Muscle layer of duodenum (tissue), 2 donors: ENCODE measurements around the gene MYEOV.

Experiments used
- H3K27ac ChIP-seq: one replicate; pipeline ENCODE4 v1.7.0; 2013; ENCODE audit warnings: mild to moderate bottlenecking, low read length
- H3K27me3 ChIP-seq: one replicate; pipeline ENCODE4 v1.7.0; 2013; ENCODE audit warnings: low read depth, mild to moderate bottlenecking, control low read depth, low read length
- H3K36me3 ChIP-seq, 2 donors: one replicate each; pipeline ENCODE4 v1.7.0; 2013; ENCODE audit warnings: low read length in 2 of 2, control low read depth in 1 of 2, mild to moderate bottlenecking in 1 of 2; ENCODE audit not compliant: insufficient read depth in 2 of 2, control insufficient read depth in 1 of 2
- H3K4me1 ChIP-seq, 2 donors: one replicate each; pipeline ENCODE4 v1.7.0; 2013; ENCODE audit warnings: low read length in 2 of 2, mild to moderate bottlenecking in 2 of 2, control low read depth in 1 of 2, moderate library complexity in 1 of 2; ENCODE audit not compliant: insufficient read depth in 2 of 2, control insufficient read depth in 1 of 2
- H3K4me3 ChIP-seq, 2 donors: one replicate each; pipeline ENCODE4 v1.7.0; 2013; ENCODE audit warnings: low read length in 2 of 2, low read depth in 1 of 2, mild to moderate bottlenecking in 1 of 2
- H3K9me3 ChIP-seq, 2 donors: one replicate each; pipeline ENCODE4 v1.7.0; 2013; ENCODE audit warnings: low read length in 2 of 2, control low read depth in 1 of 2, mild to moderate bottlenecking in 1 of 2; ENCODE audit not compliant: control insufficient read depth in 1 of 2
- donor health status: healthy.

Gene MYEOV

GRCh38 chr11:69305885-69306540 is 12.1 kb downstream of the MYEOV start:
- no peak overlapping the region for H3K27ac ChIP-seq

DNA sequence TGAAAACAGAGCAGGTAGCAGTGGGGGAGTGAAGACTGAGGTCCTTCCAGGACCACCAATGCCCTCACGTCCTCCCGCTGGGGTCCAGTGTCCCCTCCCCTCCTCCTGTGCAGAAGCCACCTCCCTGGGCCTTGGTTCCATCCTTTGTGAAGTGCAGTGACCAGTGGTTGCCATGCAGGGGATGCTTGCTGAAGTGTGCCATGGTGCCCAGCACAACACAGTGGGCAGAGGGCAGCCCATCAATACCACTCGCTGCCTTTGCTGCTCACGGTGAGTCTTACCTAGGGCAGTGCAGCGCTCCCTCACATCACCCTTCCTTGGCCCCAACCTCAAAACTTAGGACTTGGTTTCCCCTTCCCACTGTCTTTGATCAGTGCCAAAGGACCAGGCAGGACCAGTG is 12.9 kb downstream of the MYEOV start:
- Histone ChIP-seq H3K4me3 (no peak overlapping the region), H3K36me3 (no peaks in the 10 kb centered on the region), H3K4me1 (peaks cover 5% of the 10 kb centered on the region in 2 donors), H3K27ac (no peak overlapping the region), H3K9me3 (no peaks in the 10 kb centered on the region), H3K27me3 (no peaks in the 10 kb centered on the region)

More at GRCh38 chr11:69305885-69306540, 12.1 kb downstream of the MYEOV start:
- no peaks in the 10 kb centered on the region for H3K9me3 ChIP-seq
- H3K36me3 ChIP-seq = no peaks in the 10 kb centered on the region
- peaks cover 0 to 3% of the 10 kb centered on the region in 2 donors for H3K4me1 ChIP-seq
- no peaks in the 10 kb centered on the region for H3K27me3 ChIP-seq
- H3K4me3 ChIP-seq = no peak overlapping the region

DNA sequence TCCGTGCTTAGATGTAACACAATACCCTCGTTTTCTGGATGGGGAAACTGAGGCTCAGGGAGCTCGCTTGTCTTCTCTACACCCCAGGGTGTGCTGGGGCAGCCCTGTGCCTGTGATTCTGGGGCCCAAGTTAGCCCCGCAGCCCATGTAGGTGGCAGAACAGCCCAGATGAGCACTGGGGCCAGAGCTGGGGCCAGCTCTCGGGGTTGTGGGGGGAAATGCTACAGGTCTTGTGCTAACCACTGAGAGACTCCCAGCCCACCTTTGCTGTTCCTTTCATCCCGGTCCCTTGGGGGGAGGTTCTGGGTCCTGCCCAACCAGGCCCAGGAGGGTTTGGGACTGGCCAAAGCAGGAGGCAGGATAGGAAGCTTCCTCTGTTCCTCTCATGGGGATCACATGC is 13.5 kb downstream of the MYEOV start:
- Histone ChIP-seq H3K27me3 (no peaks in the 10 kb centered on the region), H3K36me3 (no peaks in the 10 kb centered on the region), H3K27ac (no peak overlapping the region), H3K4me1 (peaks cover 6 to 7% of the 10 kb centered on the region in 2 donors), H3K4me3 (no peak overlapping the region), H3K9me3 (no peaks in the 10 kb centered on the region)

DNA sequence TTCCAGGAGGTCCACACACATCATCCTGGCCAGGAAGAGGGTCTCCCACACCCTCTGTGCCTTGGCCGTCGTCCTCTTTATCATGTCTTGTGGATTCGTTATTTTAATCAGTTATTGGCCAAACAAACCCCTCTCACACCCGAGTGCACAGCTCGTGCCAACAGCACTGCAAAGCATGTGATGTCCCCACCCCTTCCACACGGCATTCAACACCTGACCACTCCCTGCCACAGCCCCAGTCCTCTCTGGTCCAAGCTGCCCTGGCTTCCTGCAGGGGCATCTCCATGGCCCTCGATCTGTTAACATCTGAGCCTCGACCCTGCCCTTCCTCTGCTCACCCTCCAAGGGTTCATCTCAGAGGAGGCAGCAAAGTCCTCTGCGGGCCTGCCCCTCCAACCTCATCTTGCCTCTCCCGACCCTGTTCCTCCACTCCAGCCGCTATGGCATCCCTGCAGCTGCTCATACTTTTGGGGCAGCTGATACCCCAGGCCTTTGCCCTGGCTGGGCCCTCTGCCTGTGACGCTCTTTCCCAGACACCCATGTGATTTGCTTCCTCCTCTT is 14.0 kb downstream of the MYEOV start:
- H3K36me3 ChIP-seq = no peaks in the 10 kb centered on the region
- no peak overlapping the region for H3K27ac ChIP-seq
- no peak overlapping the region for H3K4me3 ChIP-seq
- H3K27me3 ChIP-seq = no peaks in the 10 kb centered on the region
- no peaks in the 10 kb centered on the region for H3K9me3 ChIP-seq
- H3K4me1 ChIP-seq = peaks cover 6 to 8% of the 10 kb centered on the region in 2 donors

DNA sequence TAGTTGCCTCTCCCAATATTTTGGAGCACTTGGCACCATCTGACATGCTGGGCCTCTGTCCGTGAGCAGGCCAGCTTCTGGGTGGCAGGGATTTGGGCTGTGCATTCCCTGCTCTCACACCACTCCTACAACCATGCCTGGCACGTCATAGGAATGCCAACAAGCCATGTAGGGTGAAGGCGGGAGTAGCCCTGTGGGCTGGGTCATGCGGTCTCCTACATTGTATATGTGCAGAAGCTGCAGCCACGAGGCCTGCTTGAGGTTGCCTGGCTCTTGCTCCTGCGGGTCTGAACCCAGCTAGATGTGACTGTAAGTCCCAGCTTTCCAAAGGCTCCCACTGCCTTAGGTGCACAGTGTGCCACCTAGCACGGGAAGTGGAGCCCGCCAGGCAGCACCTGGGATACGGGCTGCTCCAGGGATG is 14.5 kb downstream of the MYEOV start:
- H3K9me3 ChIP-seq = no peaks in the 10 kb centered on the region

DNA sequence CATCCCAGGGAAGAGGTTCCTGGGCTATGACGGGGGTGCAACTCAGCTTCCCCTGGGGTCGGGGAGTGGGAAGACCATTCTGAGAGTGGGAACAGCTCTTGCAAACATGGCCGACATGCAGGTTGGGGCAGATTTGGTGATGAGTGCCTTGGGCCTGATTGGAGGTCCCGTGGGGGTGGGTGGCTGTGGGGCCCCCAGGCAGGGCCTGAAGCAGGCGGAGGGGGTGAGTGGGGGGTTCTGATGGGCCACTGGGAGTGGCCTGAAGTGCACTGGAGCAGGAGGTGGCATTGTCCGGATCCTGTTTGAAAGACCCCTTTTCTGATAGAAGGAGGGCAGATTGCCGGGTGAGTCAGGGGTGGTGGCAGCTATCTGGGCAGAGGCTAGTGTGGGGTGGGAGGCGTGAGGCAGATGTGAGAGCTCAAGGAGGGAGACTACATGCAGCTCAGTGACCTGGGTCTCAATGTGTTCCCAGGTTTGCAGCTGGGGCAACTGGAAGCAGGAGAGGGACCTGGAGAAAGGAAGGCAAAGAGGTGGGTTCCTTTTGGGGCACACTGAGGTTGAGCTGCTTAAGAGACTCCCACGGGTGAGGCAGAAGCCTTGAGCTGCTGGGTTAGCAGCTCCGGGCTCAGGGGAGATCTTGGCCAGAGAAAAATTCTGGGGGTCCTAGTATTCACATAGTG is 15.1 kb downstream of the MYEOV start:
- no peaks in the 10 kb centered on the region for H3K36me3 ChIP-seq
- H3K9me3 ChIP-seq = no peaks in the 10 kb centered on the region
- no peak overlapping the region for H3K27ac ChIP-seq
- no peaks in the 10 kb centered on the region for H3K27me3 ChIP-seq
- H3K4me1 ChIP-seq = peaks cover 6 to 12% of the 10 kb centered on the region in 2 donors
- H3K4me3 ChIP-seq = no peak overlapping the region

More for the DNA sequence above, 14.5 kb downstream of the MYEOV start:
- Histone ChIP-seq H3K36me3 (no peaks in the 10 kb centered on the region), H3K27ac (no peak overlapping the region), H3K27me3 (no peaks in the 10 kb centered on the region), H3K4me3 (no peak overlapping the region), H3K4me1 (peaks cover 6 to 12% of the 10 kb centered on the region in 2 donors)

DNA sequence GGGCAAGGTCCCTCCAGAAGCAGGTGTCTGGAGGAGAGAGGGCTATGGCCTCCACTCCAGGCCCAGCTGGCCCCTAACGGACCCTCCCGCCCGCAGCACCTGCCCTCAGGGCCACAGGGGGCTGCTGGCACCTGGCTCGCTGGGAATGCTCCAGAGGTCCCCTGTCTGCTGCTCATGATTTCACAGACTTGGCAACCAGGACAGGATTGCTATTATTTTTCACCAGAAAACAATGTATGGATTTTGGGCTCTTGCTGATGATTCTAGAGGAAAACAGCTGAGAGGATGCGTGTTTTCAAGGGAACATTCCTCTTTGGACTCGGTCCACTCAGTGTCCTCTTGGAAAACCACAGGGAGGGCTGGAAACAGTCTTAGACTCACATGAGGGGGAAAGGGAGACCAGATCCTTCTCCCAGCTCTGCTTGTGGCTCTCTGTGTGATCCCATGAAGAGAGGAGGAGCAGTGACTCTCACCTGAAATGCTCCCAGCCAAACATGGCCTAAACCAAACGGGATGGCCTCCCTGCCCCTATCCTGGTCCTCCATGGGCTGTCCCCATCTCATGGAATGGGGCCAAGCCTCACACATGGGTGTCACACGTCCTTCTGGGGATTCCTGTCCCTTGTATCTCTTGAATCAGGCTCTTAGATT is 15.8 kb downstream of the MYEOV start:
- Histone ChIP-seq H3K4me3 (no peak overlapping the region), H3K9me3 (peaks cover 0 to 4% of the 10 kb centered on the region in 2 donors), H3K27me3 (no peaks in the 10 kb centered on the region), H3K4me1 (peaks cover 6 to 12% of the 10 kb centered on the region in 2 donors), H3K27ac (no peak overlapping the region), H3K36me3 (no peaks in the 10 kb centered on the region)

DNA sequence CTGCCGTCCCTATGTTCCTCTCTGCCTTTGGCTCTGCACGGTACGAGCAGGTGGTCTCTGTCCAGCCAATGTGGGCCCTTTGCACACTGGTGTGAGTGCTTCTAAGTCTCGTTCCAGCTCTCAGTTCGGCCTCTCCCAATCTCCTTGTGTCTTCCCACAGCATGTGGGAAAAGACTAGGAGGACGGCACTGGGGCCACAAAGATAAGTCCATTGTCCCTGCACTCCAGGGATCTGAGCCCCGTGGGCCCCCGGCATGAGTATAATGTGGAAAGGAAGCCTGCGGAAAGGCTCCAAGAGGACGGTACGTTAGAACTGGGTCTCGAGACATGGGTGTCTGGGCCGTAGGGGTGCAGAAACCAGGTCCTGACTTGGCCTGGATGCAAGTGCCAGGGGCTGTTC is 16.4 kb downstream of the MYEOV start:
- H3K36me3 ChIP-seq = no peaks in the 10 kb centered on the region
- no peak overlapping the region for H3K27ac ChIP-seq
- H3K9me3 ChIP-seq = peaks cover 0 to 4% of the 10 kb centered on the region in 2 donors
- H3K4me3 ChIP-seq = no peak overlapping the region
- H3K27me3 ChIP-seq = no peaks in the 10 kb centered on the region
- H3K4me1 ChIP-seq = peaks cover 6 to 12% of the 10 kb centered on the region in 2 donors

- H3K4me3 ChIP-seq = no peak overlapping the region
- H3K27ac ChIP-seq = no peak overlapping the region
- H3K4me1 ChIP-seq = peaks cover 6 to 12% of the 10 kb centered on the region in 2 donors
- peaks cover 0 to 4% of the 10 kb centered on the region in 2 donors for H3K9me3 ChIP-seq
- no peaks in the 10 kb centered on the region for H3K27me3 ChIP-seq
- H3K36me3 ChIP-seq = no peaks in the 10 kb centered on the region
These were observed 17.2 kb downstream of the MYEOV start for GRCh38 chr11:69310934-69311766.

- Histone ChIP-seq H3K4me3 (no peak overlapping the region), H3K27ac (no peak overlapping the region), H3K9me3 (peaks cover 0 to 4% of the 10 kb centered on the region in 2 donors), H3K4me1 (peaks cover 6 to 12% of the 10 kb centered on the region in 2 donors), H3K27me3 (no peaks in the 10 kb centered on the region), H3K36me3 (no peaks in the 10 kb centered on the region)
These were observed 17.9 kb downstream of the MYEOV start for GRCh38 chr11:69311767-69312385.
